Measurements from ENCODE around the gene PRSS22.

The PRSS22 gene

DNA sequence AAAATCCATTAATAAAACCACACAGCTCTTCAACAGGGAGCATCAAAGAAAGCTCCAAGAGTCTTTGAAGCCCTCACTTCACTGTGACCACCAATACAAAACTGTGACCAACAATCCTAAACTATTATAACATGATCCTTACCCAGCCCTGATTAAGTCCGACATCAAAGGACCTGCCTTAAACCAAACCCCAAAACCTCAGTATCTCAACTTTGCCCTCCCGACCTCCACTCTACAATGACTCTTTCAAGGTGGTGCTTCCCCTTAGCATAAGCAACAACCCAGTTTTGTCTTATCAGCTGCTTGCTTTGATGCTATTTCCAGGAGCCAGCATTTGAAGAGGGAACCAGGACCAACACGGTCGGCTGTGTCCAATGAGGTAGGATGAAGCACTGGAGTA lies 8.5 kb upstream of the PRSS22 start:
- H3K4me3 ChIP-seq (ENCODE audit: low read depth, low read length): no peak overlapping the region
- TF ChIP-seq, protein P1, sequence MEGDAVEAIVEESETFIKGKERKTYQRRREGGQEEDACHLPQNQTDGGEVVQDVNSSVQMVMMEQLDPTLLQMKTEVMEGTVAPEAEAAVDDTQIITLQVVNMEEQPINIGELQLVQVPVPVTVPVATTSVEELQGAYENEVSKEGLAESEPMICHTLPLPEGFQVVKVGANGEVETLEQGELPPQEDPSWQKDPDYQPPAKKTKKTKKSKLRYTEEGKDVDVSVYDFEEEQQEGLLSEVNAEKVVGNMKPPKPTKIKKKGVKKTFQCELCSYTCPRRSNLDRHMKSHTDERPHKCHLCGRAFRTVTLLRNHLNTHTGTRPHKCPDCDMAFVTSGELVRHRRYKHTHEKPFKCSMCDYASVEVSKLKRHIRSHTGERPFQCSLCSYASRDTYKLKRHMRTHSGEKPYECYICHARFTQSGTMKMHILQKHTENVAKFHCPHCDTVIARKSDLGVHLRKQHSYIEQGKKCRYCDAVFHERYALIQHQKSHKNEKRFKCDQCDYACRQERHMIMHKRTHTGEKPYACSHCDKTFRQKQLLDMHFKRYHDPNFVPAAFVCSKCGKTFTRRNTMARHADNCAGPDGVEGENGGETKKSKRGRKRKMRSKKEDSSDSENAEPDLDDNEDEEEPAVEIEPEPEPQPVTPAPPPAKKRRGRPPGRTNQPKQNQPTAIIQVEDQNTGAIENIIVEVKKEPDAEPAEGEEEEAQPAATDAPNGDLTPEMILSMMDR (IDR thresholded peaks at IDR 0.05; ENCODE audit: borderline replicate concordance, insufficient read depth, low read depth, low read length): no peak

DNA sequence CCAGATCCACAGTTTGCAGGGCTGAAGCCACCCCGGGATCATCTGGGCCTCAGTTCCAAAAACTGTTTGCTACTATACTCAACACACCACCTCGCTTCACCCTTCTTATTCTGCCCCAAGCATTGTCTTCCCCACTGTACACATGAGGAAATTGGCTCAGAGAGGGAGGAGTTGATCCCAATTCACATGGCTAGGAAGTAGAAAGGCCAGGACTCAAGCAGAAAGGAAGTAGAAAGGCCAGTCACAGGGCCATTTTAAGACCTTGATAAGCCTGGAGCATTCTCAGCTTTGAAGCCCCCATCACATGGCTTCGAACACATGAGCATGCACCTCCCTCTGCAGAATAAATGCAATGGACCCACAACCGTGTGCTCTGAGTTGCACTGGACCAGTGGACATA lies 7.7 kb upstream of the PRSS22 start:
- TF ChIP-seq, protein P1 (IDR thresholded peaks at IDR 0.05; ENCODE audit: borderline replicate concordance, insufficient read depth, low read depth, low read length): no peak

DNA sequence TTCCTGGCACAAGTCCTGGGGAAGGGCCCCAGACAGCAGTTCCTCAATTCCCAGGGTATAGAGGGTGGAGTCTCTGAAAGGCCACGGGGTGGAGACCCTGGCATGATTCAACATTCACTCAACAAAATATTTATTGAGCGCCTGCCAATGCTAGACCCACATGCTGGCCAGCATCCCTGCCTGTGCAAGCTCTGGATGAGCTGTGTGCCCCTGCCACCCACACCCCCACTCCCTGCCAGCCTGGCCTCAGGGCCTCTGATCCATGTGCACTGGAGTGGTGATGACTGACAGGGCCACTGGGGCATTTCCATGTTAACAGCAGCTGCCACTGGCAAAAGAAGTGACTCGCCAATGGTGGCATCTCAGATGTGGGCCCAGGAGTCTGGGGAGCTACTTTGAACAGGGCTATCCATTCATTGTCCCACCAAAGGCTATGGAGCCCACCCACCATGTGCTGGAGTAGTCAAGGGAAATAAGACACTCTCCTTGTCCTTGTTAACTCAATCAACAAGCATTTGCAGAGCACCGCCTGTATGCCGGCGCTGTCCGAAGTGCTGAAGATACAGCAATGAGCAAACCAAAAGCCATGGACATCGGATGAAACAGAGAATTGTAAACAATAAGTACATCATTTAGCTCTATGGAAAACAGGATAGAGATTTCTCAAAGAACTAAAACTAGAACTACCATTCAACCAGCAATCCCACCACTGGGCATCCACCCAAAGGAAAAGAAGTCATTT lies 3.0 kb upstream of the PRSS22 start:
- H3K4me3 ChIP-seq (ENCODE audit: low read depth, low read length): no peak overlapping the region
- TF ChIP-seq, protein P1 (IDR thresholded peaks at IDR 0.05; ENCODE audit: borderline replicate concordance, insufficient read depth, low read depth, low read length): no peak

More for the DNA sequence above, 7.7 kb upstream of the PRSS22 start:
- no peak overlapping the region for H3K4me3 ChIP-seq (ENCODE audit: low read depth, low read length)

DNA sequence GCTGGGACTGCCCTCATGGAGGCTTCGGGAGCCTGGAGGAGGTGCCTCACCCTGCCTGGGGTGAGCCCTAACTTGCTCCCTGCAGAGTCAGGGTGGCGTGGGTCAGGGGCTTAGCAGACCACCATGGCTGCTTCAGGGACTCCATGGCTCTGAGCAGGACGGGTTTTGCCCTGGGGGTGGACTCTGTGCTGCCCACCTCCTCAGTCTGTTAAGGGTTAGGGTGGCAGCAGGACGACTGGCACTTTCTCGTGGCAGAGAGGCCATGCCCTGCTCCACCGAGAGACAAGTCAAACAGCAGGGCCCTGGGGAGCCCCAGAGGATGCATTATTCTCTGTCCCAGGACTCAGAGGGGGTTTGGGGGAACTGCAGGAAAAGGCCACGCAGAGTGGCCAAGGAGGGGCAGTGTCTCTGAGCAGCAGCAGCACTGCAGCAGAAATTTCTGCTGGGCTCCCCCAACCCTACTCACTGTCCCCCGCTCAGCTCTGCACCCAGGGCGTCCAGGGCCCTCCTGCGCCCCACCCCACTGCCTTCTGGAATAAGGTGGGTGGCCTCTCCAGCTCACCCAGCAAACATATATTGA lies 1.8 kb upstream of the PRSS22 start:
- H3K4me3 ChIP-seq (ENCODE audit: low read depth, low read length): no peak overlapping the region
- TF ChIP-seq, protein P1 (IDR thresholded peaks at IDR 0.05; ENCODE audit: borderline replicate concordance, insufficient read depth, low read depth, low read length): no peak

DNA sequence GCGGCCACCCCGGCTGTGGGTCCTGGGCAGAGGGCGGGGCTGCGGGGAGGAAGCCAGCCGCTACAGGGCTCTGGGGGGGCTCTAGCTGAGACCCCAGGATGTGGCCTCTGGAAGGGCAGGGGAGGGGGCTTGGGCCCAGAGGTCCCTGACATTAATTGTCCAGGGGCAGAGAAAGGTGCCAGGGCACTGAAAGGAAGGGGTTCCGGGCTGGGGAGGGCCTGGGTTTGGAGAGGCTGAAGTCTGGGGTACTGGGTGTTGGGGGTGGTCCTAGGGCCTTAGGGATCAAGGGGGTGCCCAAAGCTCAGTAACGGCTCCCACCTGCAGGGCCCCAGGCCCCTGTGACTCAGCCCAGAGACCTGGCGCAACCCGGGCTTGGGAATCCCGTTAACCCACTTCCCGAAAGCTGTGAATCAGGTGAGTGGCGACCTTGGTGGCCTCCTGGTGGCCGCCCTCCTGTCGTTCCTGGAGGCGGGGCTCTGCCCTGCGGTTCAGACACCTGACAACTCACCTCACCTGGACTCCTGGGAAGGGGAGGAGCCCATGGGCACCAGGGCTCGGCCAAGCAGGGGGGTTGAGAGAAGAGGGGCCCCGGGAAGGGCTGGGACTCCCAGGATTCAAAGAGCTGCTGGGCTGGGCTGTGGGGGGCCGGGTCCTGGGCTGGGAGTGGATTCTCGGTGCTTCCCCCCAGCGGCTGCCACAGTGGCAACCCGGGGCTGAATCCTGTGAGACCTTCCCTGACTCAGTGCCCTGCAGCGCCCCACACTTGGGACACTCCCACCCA lies 465 bp upstream of the PRSS22 start:
- no peak overlapping the region for H3K4me3 ChIP-seq (ENCODE audit: low read depth, low read length)
- TF ChIP-seq, protein P1 (IDR thresholded peaks at IDR 0.05; ENCODE audit: borderline replicate concordance, insufficient read depth, low read depth, low read length): no peak

DNA sequence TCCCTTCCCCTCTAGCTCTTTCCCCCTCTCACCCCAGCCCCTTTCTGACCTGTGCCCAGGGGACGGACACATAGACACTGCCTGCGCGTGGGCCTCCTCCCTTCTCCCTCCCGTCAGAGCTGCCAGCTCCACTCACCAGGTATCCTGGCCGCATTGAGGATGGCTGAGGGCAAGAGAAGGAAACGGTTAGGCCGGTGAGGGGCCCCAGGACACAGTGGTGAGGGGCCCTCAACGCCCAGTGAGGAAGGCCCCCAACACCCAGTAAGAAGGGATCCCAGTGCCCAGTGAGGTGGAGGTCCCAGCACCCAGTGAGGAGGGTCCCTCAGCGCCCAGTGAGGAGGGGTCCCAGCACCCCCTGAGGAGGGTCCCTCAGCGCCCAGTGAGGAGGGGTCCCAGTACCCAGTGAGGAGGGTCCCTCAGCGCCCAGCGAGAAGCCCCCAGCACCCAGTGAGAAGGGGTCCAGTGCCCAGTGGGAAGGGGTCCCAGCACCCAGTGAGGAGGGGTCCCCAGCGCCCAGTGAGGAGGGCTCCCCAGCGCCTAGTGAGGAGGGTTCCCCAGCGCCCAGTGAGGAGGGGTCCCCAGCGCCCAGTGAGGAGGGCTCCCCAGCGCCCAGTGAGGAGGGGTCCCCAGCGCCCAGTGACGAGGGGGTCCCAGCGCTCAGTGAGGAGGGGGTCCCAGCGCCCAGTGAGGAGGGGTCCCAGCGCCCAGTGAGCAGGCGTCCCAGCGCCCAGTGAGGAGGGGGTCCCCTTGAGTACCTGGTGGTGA lies 1.1 kb downstream of the PRSS22 start:
- TF ChIP-seq, protein P1 (IDR thresholded peaks at IDR 0.05; ENCODE audit: borderline replicate concordance, insufficient read depth, low read depth, low read length): no peak
- H3K4me3 ChIP-seq (ENCODE audit: low read depth, low read length): no peak overlapping the region

All from GM12875 (cell line).